ENCODE data around the gene FXYD3.

DNA sequence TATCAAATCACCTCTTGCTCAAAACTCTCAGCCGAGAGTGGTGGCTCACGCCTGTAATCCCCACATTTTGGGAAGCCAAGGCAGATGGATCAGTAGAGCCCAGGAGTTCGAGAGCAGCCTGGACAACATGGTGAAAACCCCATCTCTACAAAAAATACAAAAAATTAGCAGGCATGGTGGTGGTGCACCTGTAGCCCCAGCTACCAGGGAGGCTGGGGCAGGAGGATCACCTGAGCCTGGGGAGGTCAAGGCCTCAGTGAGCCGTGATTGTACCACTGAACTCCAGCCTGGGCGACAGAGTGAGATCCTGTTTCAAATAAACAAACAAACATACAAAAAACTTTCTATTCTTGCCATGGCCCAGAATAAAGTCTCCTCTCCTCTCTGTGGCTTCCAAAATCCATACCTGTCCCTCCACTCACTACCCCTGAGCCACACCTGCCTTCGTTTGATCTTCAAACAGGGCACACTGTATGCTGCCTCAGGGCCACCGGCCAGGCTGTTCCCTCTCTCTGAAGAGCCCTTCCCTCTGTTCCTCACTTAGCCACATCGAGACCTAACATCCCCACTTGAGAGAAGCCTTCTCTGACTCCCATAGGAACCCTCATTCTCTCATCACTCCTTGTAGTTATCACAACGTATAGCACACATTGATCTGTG lies 12.9 kb downstream of the FXYD3 start:
- no peak for TF ChIP-seq POLR2A (IDR thresholded peaks at IDR 0.05)
- TF ChIP-seq, protein P1, sequence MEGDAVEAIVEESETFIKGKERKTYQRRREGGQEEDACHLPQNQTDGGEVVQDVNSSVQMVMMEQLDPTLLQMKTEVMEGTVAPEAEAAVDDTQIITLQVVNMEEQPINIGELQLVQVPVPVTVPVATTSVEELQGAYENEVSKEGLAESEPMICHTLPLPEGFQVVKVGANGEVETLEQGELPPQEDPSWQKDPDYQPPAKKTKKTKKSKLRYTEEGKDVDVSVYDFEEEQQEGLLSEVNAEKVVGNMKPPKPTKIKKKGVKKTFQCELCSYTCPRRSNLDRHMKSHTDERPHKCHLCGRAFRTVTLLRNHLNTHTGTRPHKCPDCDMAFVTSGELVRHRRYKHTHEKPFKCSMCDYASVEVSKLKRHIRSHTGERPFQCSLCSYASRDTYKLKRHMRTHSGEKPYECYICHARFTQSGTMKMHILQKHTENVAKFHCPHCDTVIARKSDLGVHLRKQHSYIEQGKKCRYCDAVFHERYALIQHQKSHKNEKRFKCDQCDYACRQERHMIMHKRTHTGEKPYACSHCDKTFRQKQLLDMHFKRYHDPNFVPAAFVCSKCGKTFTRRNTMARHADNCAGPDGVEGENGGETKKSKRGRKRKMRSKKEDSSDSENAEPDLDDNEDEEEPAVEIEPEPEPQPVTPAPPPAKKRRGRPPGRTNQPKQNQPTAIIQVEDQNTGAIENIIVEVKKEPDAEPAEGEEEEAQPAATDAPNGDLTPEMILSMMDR (IDR thresholded peaks at IDR 0.05 in 4 of 5, conservative IDR thresholded peaks at IDR 0.05 in 1 of 5), result no peak

All from gastrocnemius medialis (tissue), 4 donors.